Measurements from ENCODE around the gene ARMH2. TPM values are rescaled to one million over a fixed set of nuclear protein-coding genes. Genes with fewer than 3 reads are reported as not detected.

ARMH2 gene
- total and polyA plus RNA-seq, 8 donors = not detected

- TF ChIP-seq POLR2A (IDR thresholded peaks at IDR 0.05) (no peak), CTCF (IDR thresholded peaks at IDR 0.05) (no peak), EP300 (IDR thresholded peaks at IDR 0.05) (no peak), POLR2AphosphoS5 (IDR thresholded peaks at IDR 0.05) (no peak)
- intact Hi-C loops (cut with DNase I; ENCODE audit: low total_unique reads) = no loop called here
- Histone ChIP-seq H3K27ac (no peak overlapping the region), H3K4me3 (no peak overlapping the region), H3K36me3 (no peaks in the 10 kb centered on the region), H3K27me3 (no peaks in the 10 kb centered on the region), H3K9me3 (no peaks in the 10 kb centered on the region), H3K4me1 (no peaks in the 10 kb centered on the region)
- no peak for DNase-seq
- 92 to 99% (median 93%) methylated on average over 2 of the region's 2 CpGs for WGBS, 5 donors
Observed at GRCh38 chr6:24795106-24795505, 3.6 kb downstream of the ARMH2 start.

- intact Hi-C loops (cut with DNase I; ENCODE audit: low total_unique reads) = no loop called here
- Histone ChIP-seq H3K27me3 (no peaks in the 10 kb centered on the region), H3K36me3 (peaks cover 6 to 56% (median 43%) of the 10 kb centered on the region in 4 donors), H3K27ac (no peak overlapping the region), H3K9me3 (no peaks in the 10 kb centered on the region), H3K4me1 (no peaks in the 10 kb centered on the region), H3K4me3 (no peak overlapping the region)
- no peak for DNase-seq
- TF ChIP-seq EP300 (IDR thresholded peaks at IDR 0.05) (no peak), POLR2A (IDR thresholded peaks at IDR 0.05) (no peak), CTCF (IDR thresholded peaks at IDR 0.05) (no peak), POLR2AphosphoS5 (IDR thresholded peaks at IDR 0.05) (no peak)
- 87 to 93% (median 91%) methylated on average over 4 of the region's 4 CpGs for WGBS, 5 donors
Observed at GRCh38 chr6:24788031-24788665, 10.6 kb downstream of the ARMH2 start.

- Histone ChIP-seq H3K9me3 (no peaks in the 10 kb centered on the region), H3K27ac (peak overlapping the region in 2 of 5 donors; percentile 49 to 99), H3K27me3 (no peaks in the 10 kb centered on the region), H3K4me3 (peak overlapping the region in 1 of 4 donors; percentile 6), H3K36me3 (peaks cover 10 to 42% (median 35%) of the 10 kb centered on the region in 4 donors), H3K4me1 (peaks cover 0 to 45% (median 23%) of the 10 kb centered on the region in 4 donors)
- intact Hi-C loops (cut with DNase I; ENCODE audit: low total_unique reads) = no loop called here
- WGBS, 5 donors = 62 to 83% (median 77%) methylated on average over 4 of the region's 4 CpGs
- DNase-seq = no peak
- TF ChIP-seq CTCF (IDR thresholded peaks at IDR 0.05) (no peak), POLR2AphosphoS5 (IDR thresholded peaks at IDR 0.05) (no peak), EP300 (IDR thresholded peaks at IDR 0.05) (no peak), POLR2A (IDR thresholded peaks at IDR 0.05) (no peak)
Observed at GRCh38 chr6:24780206-24780605, 18.5 kb downstream of the ARMH2 start.

DNA sequence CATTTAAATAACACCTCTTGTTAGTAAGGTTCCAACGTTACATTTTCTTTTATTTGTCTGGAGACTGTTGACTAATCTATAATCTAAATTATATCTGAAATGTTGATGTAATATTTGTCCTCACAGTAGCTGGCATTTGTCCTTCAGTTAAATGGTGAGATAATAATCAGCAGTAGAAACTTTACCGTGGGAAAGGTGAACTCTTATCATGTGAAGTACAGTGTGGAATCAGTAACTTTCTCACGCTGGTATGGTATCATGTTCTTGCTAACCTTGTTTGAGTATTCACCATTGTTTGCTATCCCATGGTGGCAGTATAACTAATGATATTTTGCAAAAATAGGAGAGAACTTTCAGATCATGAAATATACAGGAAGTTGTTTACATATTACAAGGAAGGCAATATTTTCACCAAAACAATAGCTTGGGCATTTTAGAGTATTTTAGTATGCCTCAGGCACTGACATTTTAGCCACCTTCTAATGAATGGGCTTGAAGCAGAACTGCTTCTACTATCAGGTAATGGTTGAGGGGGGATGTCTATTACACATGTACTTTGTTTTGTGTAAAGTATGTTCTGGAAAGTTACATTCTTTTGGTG, 19.2 kb downstream of the ARMH2 start:
- TF ChIP-seq POLR2AphosphoS5 (IDR thresholded peaks at IDR 0.05) (peak in 2 of 3 donors; percentile 79 to 81), CTCF (IDR thresholded peaks at IDR 0.05) (no peak)
- H3K27ac ChIP-seq = peak overlapping the region in 3 of 5 donors; percentile 49 to 99 (median 65)
- intact Hi-C loops (cut with DNase I; ENCODE audit: low total_unique reads) = no loop called here
- 21 to 45% (median 28%) methylated on average over 3 of the region's 3 CpGs for WGBS, 5 donors
- peaks cover 8 to 35% (median 28%) of the 10 kb centered on the region in 4 donors for H3K36me3 ChIP-seq
- no peaks in the 10 kb centered on the region for H3K27me3 ChIP-seq
- peaks cover 0 to 45% (median 23%) of the 10 kb centered on the region in 4 donors for H3K4me1 ChIP-seq
- H3K9me3 ChIP-seq = no peaks in the 10 kb centered on the region
- DNase-seq = peak in 1 of 2 donors; percentile 79
- peak overlapping the region in 2 of 4 donors; percentile 8 to 97 for H3K4me3 ChIP-seq

Measured in stomach (tissue), 9 donors.